HG03378 (cell line): ENCODE data around the gene ACADM.
"Not testable (repeated sequence)": the region's sequence is repeated elsewhere in the genome, so short reads cannot be mapped to it uniquely, and the experiment has no call there.

Source experiments
- ATAC-seq: cut with Tn5 transposase; IDR thresholded peaks from one replicate; pipeline ENCODE4 v1.9.1; 2021; ENCODE audit warnings: mild to moderate bottlenecking, moderate library complexity; ENCODE audit not compliant: unreplicated experiment

Gene ACADM

GRCh38 chr1:75791022-75791421, 66.5 kb downstream of the ACADM start:
- no peak for ATAC-seq

GRCh38 chr1:75792091-75792490, 67.6 kb downstream of the ACADM start:
- ATAC-seq: no peak

GRCh38 chr1:75794382-75794781, 69.9 kb downstream of the ACADM start:
- no peak for ATAC-seq

GRCh38 chr1:75795703-75796193, 71.2 kb downstream of the ACADM start:
- ATAC-seq: peak; percentile 1

- peak; percentile 36 for ATAC-seq
Measured at GRCh38 chr1:75796376-75797272, 72.1 kb downstream of the ACADM start, which contains the start of gene MSH4. Gene MSH4, plus strand, starts transcription at chr1:75796882. Its CDS starts 104 bp downstream, at chr1:75796986.

- peak; percentile 14 for ATAC-seq
Measured at GRCh38 chr1:75797273-75797588, 72.7 kb downstream of the ACADM start.

GRCh38 chr1:75797606-75798216, 73.2 kb downstream of the ACADM start:
- no peak for ATAC-seq

GRCh38 chr1:75801480-75801879, 77.0 kb downstream of the ACADM start:
- not testable (repeated sequence) for ATAC-seq

GRCh38 chr1:75808921-75809320, 84.4 kb downstream of the ACADM start:
- no peak for ATAC-seq

GRCh38 chr1:75810113-75810512, 85.6 kb downstream of the ACADM start:
- ATAC-seq: not testable (repeated sequence)

GRCh38 chr1:75811211-75811981, 86.9 kb downstream of the ACADM start:
- no peak for ATAC-seq

GRCh38 chr1:75812065-75812464, 87.6 kb downstream of the ACADM start:
- ATAC-seq: no peak
